AG04449 (cell line): Measurements from ENCODE around the gene TTLL9.

Source experiments
- CTCF ChIA-PET: fragments of 350-600 bp; formaldehyde crosslinking; extraction: SDS; loops from one replicate; lab custom pipeline; 2021; ENCODE audit warnings: antibody characterized with exemption; lab: Yijun Ruan, JAX
- POLR2A ChIA-PET: fragments of 400-600, 350-600 bp; formaldehyde crosslinking; extraction: SDS; loops from one replicate; lab custom pipeline; 2020; ENCODE audit warnings: antibody characterized with exemption, inconsistent platforms; lab: Yijun Ruan, JAX
- DNase-seq: peaks from one replicate; pipeline ENCODE4 v3.0.0-alpha.2; 2010; ENCODE audit warnings: low read depth, low spot score
- H3K4me3 ChIP-seq: 2 replicates; pipeline ENCODE4 v1.5.1; 2011; ENCODE audit warnings: low read depth, mild to moderate bottlenecking, control low read depth, low read length
- TF ChIP-seq, protein P1 (sequence below): IDR thresholded peaks from one replicate; pipeline ENCODE4 v1.5.1; 2011; ENCODE audit warnings: mild to moderate bottlenecking, moderate library complexity, low read length, control low read depth, inconsistent platforms; ENCODE audit not compliant: insufficient read depth; ENCODE audit errors: missing control alignments

The TTLL9 gene

DNA sequence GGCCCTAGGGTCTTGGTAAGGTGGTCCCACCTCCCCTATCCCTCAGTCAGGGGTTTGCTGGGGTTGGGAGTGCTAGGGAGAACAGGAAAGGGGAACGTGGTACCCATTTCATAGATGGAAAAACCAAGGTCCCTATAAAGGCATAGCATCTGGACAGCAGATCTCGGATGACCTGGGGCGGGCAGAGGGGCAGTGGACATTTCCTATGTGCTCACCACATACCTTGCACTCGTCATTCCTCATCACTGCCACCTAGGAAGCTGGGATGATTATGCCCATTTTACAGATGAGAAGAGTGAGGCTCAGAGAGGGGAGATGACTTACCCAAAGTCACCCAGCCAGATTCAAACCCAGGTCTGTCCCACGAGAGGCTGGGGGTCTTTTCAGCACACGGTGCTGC lies 39.2 kb upstream of the TTLL9 start:
- DNase-seq, result no peak
- no peak overlapping the region for H3K4me3 ChIP-seq
- POLR2A ChIA-PET, result no interaction called here
- TF ChIP-seq, protein P1, sequence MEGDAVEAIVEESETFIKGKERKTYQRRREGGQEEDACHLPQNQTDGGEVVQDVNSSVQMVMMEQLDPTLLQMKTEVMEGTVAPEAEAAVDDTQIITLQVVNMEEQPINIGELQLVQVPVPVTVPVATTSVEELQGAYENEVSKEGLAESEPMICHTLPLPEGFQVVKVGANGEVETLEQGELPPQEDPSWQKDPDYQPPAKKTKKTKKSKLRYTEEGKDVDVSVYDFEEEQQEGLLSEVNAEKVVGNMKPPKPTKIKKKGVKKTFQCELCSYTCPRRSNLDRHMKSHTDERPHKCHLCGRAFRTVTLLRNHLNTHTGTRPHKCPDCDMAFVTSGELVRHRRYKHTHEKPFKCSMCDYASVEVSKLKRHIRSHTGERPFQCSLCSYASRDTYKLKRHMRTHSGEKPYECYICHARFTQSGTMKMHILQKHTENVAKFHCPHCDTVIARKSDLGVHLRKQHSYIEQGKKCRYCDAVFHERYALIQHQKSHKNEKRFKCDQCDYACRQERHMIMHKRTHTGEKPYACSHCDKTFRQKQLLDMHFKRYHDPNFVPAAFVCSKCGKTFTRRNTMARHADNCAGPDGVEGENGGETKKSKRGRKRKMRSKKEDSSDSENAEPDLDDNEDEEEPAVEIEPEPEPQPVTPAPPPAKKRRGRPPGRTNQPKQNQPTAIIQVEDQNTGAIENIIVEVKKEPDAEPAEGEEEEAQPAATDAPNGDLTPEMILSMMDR, result no peak
- CTCF ChIA-PET, result interaction anchor here (0.8 to 17.4 kb wide), 5 partner anchors 12 to 260 kb away, joined by 3 to 242 read pairs (median 9); partner anchors contain the start of genes FOXS1 and MYLK2

DNA sequence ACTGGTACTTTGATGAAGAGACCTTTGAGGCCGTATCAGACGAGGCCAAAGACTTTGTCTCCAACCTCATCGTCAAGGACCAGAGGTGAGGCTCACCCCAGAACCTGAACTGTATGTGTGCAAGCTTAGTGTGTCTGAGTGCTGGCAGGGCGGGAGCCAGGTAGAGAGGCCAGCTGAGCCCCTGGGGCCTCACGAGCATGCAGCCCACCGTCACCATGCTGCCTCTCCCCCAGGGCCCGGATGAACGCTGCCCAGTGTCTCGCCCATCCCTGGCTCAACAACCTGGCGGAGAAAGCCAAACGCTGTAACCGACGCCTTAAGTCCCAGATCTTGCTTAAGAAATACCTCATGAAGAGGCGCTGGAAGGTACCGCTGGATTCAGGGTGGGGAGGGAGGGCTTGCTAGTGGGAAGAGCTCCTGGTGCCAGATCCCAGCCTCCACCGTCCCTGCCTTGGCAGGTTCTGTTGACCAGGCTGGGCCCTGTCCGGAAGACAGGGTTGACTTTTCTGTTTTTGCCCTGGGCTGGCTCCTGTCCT lies 38.6 kb upstream of the TTLL9 start:
- no peak for DNase-seq
- TF ChIP-seq, protein P1, result no peak
- no peak overlapping the region for H3K4me3 ChIP-seq
- ChIA-PET POLR2A (no interaction called here), CTCF (interaction anchor here (0.8 to 17.4 kb wide), 5 partner anchors 12 to 201 kb away, joined by 3 to 242 read pairs (median 3); partner anchors contain the start of genes FOXS1 and MYLK2)

DNA sequence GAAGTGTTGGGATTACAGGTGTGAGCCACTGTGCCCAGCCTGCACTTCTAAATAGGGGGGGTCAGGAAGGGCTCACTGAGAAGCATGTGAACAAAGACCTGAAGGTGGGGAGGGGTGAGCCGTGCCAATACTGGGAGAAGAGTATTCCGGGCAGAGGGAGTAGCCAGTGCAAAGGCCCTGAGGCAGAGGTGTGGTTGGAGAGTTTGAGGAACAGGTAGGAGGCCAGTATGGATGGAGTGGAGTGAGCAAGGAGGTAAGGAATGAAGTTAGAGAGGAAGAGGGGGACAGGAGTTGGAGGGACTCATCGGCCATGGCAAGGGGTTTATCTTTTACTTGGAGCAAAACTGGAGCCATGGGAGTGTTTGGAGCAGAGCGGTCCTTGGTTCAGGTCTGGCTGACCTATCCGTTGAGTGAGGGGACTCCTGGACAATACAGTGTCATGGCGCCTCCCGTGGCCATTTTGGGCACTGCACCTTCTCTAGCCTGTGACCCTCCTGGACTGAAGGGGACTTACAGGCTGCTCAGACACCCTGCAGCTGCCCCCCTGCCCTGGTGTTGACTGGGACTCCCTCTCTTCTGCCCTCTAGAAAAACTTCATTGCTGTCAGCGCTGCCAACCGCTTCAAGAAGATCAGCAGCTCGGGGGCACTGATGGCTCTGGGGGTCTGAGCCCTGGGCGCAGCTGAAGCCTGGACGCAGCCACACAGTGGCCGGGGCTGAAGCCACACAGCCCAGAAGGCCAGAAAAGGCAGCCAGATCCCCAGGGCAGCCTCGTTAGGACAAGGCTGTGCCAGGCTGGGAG lies 37.1 kb upstream of the TTLL9 start:
- CTCF ChIA-PET, result interaction anchor here (1.1 to 17.4 kb wide), 9 partner anchors 14 to 296 kb away, joined by 3 to 242 read pairs (median 7); partner anchors contain the start of gene MYLK2
- TF ChIP-seq, protein P1, result peak; percentile 89
- no peak for DNase-seq
- POLR2A ChIA-PET, result no interaction called here
- no peak overlapping the region for H3K4me3 ChIP-seq

DNA sequence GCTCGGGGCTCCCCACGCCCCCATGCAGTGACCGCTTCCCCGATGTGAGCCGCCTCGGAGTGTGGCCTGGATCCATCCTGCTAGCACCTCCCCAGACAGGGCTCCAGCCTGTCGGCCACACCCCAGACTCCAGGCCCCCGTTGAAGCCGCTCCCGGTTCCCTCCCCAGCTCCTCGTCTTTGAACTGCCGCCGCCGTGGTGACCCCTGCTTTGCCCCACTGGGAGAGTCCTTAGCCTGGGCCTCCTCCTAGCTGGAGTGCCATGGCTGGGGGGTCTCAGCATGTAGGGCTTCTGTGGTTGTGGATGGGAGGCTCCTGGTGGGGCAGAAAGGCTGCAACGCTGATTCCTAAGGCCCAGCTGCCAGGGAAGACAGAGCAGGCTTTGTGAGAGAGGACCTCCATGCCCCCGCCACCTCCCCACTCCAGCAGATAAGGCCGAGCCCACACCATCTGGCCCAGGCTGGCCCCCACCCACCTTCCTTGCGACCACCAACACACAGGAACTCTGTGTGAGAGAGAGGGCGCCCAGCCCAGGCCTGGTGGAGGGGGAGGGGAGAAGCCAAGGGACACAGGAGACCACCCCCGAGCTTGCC lies 36.4 kb upstream of the TTLL9 start:
- DNase-seq, result no peak
- H3K4me3 ChIP-seq, result no peak overlapping the region
- TF ChIP-seq, protein P1, result no peak
- CTCF ChIA-PET, result interaction anchor here (0.7 to 17.4 kb wide), 12 partner anchors 11 to 295 kb away, joined by 3 to 242 read pairs (median 6); partner anchors contain the start of genes FOXS1, MYLK2 and PDRG1
- POLR2A ChIA-PET, result no interaction called here

DNA sequence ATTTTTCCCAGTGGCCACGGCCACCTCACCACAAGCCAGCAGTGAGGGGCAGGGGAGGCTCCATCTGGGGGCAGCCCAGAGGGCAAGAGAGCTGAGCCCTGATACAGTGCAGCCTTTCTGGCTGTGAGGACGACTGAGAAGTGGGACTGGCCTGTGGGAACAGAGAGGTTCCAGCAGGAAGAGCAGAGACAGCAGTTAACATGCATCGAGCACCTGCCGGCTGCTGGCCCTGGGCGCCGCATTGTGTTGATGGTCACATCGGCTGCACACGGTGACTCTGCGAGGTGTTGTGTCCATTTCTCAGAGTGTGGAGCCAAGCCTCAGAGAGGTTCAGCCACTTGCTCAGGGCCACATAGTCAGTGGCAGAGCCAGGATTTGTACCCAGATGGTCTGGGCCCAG lies 34.9 kb upstream of the TTLL9 start:
- TF ChIP-seq, protein P1, result no peak
- POLR2A ChIA-PET, result no interaction called here
- H3K4me3 ChIP-seq, result no peak overlapping the region
- CTCF ChIA-PET, result interaction anchor here (0.9 to 17.4 kb wide), 7 partner anchors 9 to 197 kb away, joined by 3 to 242 read pairs (median 34); partner anchors contain the start of genes FOXS1, MYLK2 and PDRG1
- no peak for DNase-seq
